GM04504 (cell line): ENCODE measurements around the gene B4GALT6.

ENCODE experiments used
- DNase-seq: peaks from one replicate; pipeline ENCODE4 v3.0.0-alpha.2; 2012; ENCODE audit warnings: low read depth

B4GALT6 gene

DNA sequence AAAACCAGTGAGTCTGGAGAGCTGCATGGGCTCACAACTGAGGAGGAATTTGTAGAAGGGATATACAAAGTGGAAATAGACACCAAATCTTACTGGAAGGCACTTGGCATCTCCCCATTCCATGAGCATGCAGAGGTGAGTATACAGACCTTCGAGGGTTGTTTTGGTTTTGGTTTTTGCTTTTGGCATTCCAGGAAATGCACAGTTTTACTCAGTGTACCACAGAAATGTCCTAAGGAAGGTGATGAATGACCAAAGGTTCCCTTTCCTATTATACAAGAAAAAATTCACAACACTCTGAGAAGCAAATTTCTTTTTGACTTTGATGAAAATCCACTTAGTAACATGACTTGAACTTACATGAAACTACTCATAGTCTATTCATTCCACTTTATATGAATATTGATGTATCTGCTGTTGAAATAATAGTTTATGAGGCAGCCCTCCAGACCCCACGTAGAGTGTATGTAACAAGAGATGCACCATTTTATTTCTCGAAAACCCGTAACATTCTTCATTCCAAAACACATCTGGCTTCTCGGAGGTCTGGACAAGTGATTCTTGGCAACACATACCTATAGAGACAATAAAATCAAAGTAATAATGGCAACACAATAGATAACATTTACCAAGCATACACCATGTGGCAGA lies 89.1 kb downstream of the B4GALT6 start:
- DNase-seq = no peak

DNA sequence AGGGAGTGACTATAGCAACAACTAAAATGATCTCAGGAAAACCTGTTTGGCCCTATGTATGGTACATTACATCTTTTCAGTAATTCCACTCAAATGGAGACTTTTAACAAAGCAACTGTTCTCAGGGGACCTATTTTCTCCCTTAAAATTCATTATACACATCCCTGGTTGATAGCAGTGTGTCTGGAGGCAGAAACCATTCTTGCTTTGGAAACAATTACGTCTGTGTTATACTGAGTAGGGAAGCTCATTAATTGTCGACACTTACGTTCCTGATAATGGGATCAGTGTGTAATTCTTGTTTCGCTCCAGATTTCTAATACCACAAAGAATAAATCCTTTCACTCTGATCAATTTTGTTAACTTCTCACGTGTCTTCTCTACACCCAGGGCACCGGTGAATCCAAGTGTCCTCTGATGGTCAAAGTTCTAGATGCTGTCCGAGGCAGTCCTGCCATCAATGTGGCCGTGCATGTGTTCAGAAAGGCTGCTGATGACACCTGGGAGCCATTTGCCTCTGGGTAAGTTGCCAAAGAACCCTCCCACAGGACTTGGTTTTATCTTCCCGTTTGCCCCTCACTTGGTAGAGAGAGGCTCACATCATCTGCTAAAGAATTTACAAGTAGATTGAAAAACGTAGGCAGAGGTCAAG lies 91.7 kb downstream of the B4GALT6 start:
- DNase-seq = no peak

DNA sequence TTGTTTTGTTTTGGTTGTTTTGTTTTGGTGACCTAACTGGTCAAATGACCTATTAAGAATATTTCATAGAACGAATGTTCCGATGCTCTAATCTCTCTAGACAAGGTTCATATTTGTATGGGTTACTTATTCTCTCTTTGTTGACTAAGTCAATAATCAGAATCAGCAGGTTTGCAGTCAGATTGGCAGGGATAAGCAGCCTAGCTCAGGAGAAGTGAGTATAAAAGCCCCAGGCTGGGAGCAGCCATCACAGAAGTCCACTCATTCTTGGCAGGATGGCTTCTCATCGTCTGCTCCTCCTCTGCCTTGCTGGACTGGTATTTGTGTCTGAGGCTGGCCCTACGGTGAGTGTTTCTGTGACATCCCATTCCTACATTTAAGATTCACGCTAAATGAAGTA lies 92.8 kb downstream of the B4GALT6 start, which contains the start of gene TTR:
Gene TTR, plus strand, starts transcription at position 250 of the 400 bp plus-strand sequence. Its CDS starts 26 bp downstream, at position 276.
- no peak for DNase-seq

DNA sequence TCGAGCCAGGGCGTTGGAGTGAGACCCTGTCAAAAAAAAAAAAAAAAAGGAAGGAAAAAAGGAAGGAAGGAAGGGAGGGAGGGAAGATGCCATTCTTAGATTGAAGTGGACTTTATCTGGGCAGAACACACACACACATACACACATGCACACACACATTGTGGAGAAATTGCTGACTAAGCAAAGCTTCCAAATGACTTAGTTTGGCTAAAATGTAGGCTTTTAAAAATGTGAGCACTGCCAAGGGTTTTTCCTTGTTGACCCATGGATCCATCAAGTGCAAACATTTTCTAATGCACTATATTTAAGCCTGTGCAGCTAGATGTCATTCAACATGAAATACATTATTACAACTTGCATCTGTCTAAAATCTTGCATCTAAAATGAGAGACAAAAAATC lies 93.3 kb downstream of the B4GALT6 start:
- DNase-seq = no peak

DNA sequence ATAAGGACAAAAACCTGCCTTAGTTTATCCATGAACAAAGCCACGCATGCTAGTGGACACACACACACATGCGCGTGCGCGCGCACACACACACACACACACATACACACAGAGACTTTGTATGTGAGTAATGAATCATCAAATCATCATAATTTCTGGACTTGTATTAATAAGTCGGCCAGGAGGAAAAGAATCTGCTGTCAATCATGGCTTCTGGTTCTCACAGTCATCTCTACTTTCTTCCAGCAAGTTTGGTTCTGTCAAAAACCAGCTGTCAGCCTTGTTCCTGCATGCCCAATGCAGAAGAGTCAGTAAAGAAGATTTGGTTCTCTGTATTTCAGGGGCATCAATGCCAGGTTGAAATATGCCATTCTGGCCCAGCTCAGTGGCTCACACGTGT lies 93.8 kb downstream of the B4GALT6 start:
- DNase-seq = no peak

DNA sequence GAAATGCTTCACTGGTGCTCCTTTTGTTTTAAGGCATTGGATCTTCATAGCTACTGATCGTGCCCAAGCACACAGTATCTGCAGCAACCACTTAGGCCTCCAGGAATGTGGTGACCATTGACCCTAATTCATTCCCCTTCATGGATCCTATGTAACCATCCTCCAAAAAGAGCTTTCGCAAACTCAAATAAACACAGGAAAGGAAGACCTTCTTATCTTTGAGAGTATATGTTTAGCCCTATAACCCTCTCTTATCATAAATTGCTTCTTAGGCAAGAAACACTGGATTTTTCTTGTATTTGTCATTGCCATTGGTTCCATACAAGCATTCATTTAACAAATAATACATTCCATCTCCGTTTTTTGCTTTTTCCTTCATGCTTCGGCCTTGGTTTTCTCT lies 96.9 kb downstream of the B4GALT6 start:
- no peak for DNase-seq

DNA sequence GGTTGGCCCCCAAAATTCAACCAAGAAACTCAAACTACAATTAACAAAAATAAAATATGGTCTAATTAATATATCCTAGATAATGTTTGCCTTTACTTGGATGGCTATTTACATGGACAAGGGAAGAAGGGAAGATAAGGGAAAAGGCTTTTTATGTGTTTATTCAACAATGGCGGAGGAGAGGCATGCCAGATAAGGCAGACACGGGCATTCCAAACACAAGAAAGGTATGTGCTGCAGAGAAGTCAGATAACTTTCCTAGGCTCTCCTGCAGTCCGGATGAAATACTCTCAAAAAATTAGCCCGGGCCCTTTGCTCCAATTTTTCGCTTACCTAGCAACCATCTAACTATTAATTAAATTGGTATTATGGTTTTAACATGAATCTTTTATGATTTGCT lies 97.8 kb downstream of the B4GALT6 start:
- DNase-seq = no peak

DNA sequence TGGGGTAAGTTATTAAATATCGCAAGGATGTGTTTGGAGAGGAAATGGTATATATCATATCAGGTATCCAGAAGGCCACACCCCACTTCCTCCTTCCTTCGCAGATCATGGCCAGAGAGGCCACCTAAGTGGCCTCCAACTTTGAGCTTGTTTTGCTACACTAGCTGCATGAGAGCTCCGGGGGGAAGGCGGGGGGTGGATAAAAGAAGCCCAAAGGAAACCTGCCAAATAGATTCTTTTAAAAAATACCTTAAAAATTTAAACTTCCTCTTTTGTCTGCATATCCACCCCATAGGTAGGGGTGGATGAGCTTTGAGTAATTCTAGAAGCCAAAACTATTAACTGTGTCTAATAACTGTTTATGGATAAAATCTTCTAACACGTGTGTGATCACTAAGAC lies 98.4 kb downstream of the B4GALT6 start:
- no peak for DNase-seq

DNA sequence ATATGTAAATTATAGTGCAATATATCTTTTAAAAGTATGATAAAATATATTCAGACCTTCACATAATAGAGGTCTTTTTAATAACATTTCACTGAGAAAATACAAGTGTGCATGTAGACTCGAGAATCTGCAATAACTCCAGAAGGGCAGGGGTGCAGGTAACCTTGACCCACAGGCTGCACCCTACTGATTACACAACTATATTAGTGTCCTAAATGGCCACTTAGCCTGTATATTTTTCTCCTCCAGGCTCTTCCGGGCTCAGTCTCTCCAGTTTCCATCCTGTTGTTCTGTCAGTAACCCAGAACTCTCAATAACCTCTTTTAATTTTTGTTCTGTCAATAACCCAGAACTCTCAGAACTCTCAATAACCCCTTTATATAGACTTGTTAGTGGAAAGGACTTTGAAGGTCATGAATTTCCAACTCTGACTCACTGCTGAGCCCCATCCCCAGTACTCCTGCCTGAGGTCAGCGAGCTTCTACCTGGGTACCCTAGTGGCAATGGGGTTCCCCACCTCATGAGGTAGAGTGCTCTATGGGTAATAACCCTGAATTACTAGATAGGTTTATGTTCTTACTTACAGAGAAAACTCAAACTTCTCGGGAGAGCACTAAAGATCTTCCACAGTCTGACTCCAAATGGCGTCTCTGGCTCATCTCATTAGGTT lies 101.1 kb downstream of the B4GALT6 start:
- DNase-seq = no peak

DNA sequence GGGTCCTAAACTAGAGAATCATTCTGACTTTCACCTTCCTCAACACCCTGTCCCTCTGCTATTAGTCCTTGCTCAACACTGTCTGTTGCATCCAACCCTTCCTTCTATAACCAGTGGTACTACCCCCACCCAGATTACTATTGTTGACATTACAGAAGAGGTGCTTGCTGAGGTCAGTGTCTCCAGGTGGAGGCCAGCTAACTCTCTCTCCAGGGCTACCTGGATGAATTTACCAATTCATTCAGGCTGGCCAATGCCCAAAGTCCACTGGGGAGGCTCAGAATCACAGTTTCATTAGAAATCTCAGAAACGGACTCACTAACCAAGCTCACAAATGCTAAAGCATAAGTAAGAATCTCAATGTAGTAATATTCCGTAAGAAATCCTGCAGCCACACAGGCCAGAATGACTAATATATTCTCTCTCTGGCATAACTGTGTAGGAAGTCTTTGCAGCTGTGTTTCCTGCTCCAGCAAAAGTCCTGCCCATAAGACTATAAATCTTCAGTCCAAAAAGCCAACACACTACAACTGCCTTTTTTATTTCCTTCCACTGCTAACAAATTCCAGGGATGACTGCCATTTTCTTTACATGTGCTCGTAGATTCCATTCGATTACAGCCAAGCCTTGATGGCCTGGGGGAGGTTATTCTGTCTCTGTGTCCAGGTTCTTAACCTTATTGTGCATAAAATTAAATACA lies 102.7 kb downstream of the B4GALT6 start:
- peak; percentile 24 for DNase-seq

DNA sequence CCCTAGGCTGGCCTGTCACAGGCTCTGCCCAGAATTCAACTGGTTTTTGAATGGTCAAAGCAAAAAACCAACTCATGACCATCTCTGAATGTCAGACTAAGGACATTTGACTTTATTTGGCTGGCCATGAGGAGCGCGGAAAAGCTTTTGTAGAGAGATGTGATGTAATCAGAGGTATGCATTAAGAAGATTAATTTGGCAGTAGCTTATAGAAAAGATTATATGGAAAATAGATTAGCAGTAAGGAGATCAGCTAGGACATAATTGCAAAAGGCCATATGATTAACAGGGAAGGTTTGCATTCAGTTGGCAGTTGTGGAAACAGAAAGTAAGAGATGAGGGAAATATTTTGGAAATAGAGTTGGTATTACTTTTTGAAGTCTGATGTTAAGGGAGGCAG lies 105.0 kb downstream of the B4GALT6 start:
- no peak for DNase-seq

DNA sequence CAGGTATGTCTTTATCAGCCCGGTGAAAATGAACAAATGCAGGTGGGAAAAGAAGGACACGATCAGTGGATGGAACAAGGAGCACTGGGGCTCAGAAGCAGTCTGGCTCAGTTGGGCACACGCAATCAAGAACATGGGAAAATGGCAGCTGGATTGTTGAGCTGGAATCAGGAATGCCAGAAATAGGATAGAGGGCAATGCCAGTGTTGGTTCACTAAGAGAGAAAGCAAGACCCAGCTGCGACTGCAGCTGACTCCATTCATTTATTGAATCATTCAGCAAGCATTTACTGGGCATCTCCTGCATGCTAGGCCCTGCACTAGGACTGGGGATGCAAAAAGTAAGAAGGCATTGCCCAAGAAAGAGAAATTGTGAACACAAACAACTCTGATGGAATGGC lies 106.3 kb downstream of the B4GALT6 start:
- no peak for DNase-seq

DNA sequence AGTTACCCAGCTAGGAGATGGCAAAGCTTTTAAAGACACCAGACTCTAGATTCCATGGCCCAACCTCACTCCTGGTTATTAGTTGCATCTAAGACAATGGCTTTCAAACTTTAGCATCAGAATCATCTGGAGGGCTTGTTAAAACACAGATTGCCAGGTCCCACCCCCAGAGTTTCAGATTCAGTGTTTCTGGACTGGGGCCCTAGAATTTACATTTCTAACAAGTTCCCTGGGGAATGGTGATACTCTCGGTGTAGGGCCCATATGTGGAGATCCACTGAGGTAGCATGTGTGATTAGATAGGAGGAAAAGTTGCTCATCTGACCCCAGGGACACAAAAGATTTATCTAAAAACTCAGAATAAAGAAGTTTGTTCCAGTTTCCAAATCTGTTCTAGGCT lies 107.2 kb downstream of the B4GALT6 start:
- DNase-seq = no peak

DNA sequence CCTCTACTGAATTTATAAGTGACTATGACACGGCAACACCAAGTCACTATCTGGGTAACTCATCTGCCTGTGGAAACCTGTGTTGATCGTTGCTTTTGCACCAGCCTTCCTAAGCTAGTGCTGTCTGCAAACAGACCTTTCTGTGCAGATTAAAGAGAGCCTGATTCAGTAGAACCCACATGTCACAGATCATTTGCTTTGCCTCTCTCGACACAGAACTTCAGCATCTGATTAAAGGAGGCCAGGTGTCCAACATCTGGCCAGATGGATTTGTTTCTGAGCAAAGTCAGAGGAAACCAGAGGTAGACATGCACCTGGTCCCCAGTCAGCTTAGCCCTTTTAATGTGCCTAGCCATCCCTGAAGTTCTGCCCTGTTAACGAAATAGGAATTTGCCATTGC lies 107.7 kb downstream of the B4GALT6 start:
- no peak for DNase-seq

DNA sequence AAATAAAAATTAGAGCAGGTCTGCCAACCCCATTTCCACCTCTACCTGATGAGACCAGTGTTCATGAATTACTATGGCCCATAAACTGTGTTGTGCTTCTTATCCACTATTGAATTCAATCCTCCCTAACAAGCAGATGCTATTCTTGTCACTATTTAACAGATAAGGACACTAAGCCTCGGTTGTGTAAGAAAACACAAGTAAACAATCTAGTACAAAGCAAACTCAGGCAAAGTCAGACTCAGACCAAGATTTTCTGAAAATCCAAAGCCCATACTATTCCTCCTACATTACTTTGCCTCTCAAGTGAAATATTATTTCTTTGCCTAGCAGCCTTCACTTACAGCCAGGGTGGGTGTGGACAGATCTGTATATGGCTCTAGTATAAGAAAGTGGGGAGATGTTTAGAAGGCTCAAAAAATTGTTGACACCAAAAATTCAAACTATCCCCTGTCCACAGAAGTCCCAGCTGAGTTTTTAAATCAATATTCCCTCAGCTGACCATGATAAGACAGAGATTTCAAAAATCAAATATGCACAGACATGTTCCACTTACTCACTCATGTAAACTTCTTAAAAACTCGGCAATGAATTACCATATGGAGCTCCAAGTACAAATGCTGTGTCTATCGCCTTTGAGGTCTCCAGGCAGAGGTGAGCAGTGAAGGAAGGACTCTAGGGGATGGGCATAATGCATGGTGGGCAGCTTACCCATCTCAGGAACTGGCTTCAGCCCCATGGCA lies 108.7 kb downstream of the B4GALT6 start:
- DNase-seq = no peak

DNA sequence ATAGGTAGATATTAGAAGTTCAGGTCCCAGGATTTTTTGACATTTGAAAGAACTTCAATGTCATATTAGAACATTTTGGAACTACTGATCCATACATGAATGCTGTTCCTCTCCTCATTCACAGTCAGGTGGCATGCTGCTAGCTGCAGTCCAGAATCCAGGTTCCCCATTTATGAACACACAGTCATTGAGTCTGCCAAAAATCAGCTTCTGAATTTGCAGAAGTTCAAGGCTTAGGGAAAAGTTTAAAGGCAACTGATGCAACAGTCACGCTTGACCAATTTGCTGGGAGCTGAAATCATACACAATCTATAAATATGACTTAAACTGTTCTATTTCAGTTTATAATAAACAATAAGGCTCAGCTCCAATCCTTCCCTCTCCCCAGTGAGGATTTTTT lies 110.0 kb downstream of the B4GALT6 start:
- DNase-seq = no peak
